Spleen (tissue), 11 donors: ENCODE results near the gene AMIGO3. TPM values are rescaled to one million over a fixed set of nuclear protein-coding genes. Genes with fewer than 3 reads are reported as not detected.

ENCODE experiments used
- DNase-seq: peaks from one replicate; pipeline ENCODE4 v3.0.0-alpha.2; 2020
- H3K27ac ChIP-seq, 8 donors: fragments of 200-600 bp; sonication (generic) in 7 of 8; 1 replicate in 4 of 8; 2 replicates in 4 of 8; pipeline versions ENCODE4 v1.5.0 to v1.8.0; 2016 to 2021; ENCODE audit warnings: inconsistent platforms in 4 of 8, mild to moderate bottlenecking in 4 of 8, moderate library complexity in 1 of 8
- H3K27me3 ChIP-seq, 7 donors: fragments of 200-600 bp; sonication (generic) in 6 of 7; replicated peaks in 1 of 7; 1 replicate in 4 of 7; 2 replicates in 3 of 7; pipeline versions ENCODE4 v1.5.0 to v1.8.0; 2016 to 2021; ENCODE audit warnings: inconsistent platforms in 3 of 7, mild to moderate bottlenecking in 1 of 7
- H3K36me3 ChIP-seq, 6 donors: fragments of 200-600 bp; sonication (generic) in 5 of 6; 1 replicate in 4 of 6; 2 replicates in 2 of 6; pipeline versions ENCODE4 v1.5.0 to v1.8.0; 2016 to 2021; ENCODE audit warnings: inconsistent platforms in 2 of 6
- H3K4me1 ChIP-seq, 6 donors: fragments of 200-600 bp; sonication (generic) in 5 of 6; 1 replicate in 3 of 6; 2 replicates in 3 of 6; pipeline versions ENCODE4 v1.5.0 to v1.8.0; 2016 to 2021; ENCODE audit warnings: inconsistent platforms in 3 of 6
- H3K4me3 ChIP-seq, 8 donors: fragments of 200-600 bp; sonication (generic) in 7 of 8; 1 replicate in 4 of 8; 2 replicates in 4 of 8; pipeline versions ENCODE4 v1.5.0 to v1.8.0; 2016 to 2021; ENCODE audit warnings: inconsistent platforms in 4 of 8, mild to moderate bottlenecking in 4 of 8, moderate library complexity in 2 of 8
- H3K9me3 ChIP-seq, 8 donors: fragments of 200-600 bp; sonication (generic) in 7 of 8; 1 replicate in 4 of 8; 2 replicates in 4 of 8; pipeline versions ENCODE4 v1.5.0 to v1.8.0; 2016 to 2021; ENCODE audit warnings: inconsistent platforms in 4 of 8
- CTCF ChIP-seq, 11 experiments: fragments of 200-600 bp in 7 of 11; fragments of 450-650 bp in 4 of 11; sonication (generic) in 4 of 11; IDR thresholded peaks in 8 of 11; conservative IDR thresholded peaks in 3 of 11; 1 replicate in 7 of 11; 2 replicates in 4 of 11; pipeline versions ENCODE4 v1.4.0 to v1.8.0; 2016 to 2021; ENCODE audit warnings: antibody characterized with exemption in 11 of 11, inconsistent platforms in 4 of 11, mild to moderate bottlenecking in 1 of 11
- POLR2A ChIP-seq, 3 donors: fragments of 450-650 bp; IDR thresholded peaks; one replicate each; pipeline ENCODE4 v1.5.1; 2017; ENCODE audit warnings: antibody characterized with exemption in 3 of 3, mild to moderate bottlenecking in 1 of 3
- POLR2AphosphoS5 ChIP-seq, 3 donors: sonication (generic); formaldehyde crosslinking; IDR thresholded peaks; one replicate each; pipeline ENCODE4 v1.5.1; 2017; ENCODE audit warnings: antibody characterized with exemption in 3 of 3
- WGBS, 5 donors: extraction: QIAGEN DNeasy Blood & Tissue Kit in 3 of 5; methylation state at CpG; one replicate each; pipeline versions ENCODE4 v1.1.5 to v1.1.7; 2013 to 2018; 5-methylcytosine and 5-hydroxymethylcytosine counted together
- intact Hi-C: fragments of 100-400 bp; cut with DNase I; formaldehyde crosslinking; loops from one replicate; pipeline ENCODE4 v1.15.0; 2023; ENCODE audit warnings: low total_unique reads
- polyA plus RNA-seq, 3 donors: library from polyadenylated mRNA; stranded (reverse); fragments of 200-250 nt; gene quantifications; one replicate each; pipeline ENCODE4 v1.2.1, GENCODE V29; 2013
- total RNA-seq, 7 donors: library from RNA; depleted of rRNA in 3 of 7; stranded (reverse); fragments of >200 nt in 3 of 7; fragmentation: NEBNext Ultra II Directional in 4 of 7; extraction: Animal tissue kit (Norgen Biotek cat#: 25700) in 4 of 7; gene quantifications; one replicate each; pipeline versions ENCODE4 v1.1.0 to v1.2.1, GENCODE V29; 2016 to 2021
- donor health status: healthy with polysubstance abuse.
- donor health status: DM: no; HTN: no; CAD: no; lungs with moderate emphysema.
- donor health status: DM: no; HTN: no; CAD: no.
- donor health status: Bipolar disorder and iron deficiency.
- donor health status: healthy.
- donor health status: DM: no; HTN: no; CAD: no.
- donor health status: DM: yes; HTN: yes; CAD: no.

The AMIGO3 gene
- total and polyA plus RNA-seq, 10 donors: 0.23 to 1.6 (median 0.95) TPM; not detected in 4

DNA sequence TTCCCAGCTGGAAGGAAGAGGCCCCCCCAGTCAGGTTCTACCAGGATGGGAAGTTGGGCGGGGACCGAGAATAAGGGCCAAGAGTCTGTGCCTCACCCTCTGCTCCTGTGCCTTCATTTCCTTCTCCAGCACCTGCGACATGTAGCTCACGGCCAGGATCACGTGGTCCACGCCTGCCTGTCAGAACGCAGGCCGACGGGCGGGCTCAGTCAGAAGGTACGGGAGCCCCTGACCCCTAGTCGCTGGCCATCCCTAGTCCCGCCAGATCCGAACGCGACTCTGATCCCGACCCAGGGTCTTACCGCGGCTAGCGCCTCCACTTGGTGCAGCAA lies 3.8 kb upstream of the AMIGO3 start:
- H3K4me3 ChIP-seq: peak overlapping the region; percentile 87 to 100 (median 92)
- 0 to 1% (median 0%) methylated on average over 2 to 20 of the region's 20 CpGs for WGBS, 5 donors
- peak; percentile 93 for DNase-seq
- TF ChIP-seq CTCF (IDR thresholded peaks at IDR 0.05 in 8 of 11, conservative IDR thresholded peaks at IDR 0.05 in 3 of 11) (no peak), POLR2A (IDR thresholded peaks at IDR 0.05) (no peak), POLR2AphosphoS5 (IDR thresholded peaks at IDR 0.05) (no peak)
- no peaks in the 10 kb centered on the region for H3K27me3 ChIP-seq
- H3K36me3 ChIP-seq: peaks cover 4 to 62% (median 40%) of the 10 kb centered on the region in 6 donors
- H3K4me1 ChIP-seq: peaks cover 26 to 78% (median 45%) of the 10 kb centered on the region in 6 donors
- H3K9me3 ChIP-seq: no peaks in the 10 kb centered on the region
- intact Hi-C loops: no loop called here
- peak overlapping the region; percentile 79 to 98 (median 94) for H3K27ac ChIP-seq

DNA sequence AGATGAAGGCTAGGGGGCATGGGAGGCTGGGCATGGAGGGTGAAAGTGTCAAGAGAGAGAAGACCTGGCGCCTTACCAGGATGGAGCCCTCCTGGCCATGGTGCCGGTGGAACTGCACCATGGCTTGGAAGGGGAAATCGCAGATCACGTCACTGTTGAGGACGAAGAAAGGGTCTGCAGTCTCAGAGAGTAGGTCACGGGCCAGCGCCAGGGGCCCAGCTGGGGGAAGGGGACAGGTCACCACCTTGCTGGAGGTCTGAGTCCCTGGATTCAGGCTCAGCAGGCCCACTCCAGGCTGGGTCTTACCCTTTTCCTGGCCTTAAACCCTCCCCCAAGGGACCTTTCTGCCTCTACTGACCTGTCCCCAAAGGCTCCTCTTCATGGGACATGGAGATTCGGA lies 3.4 kb upstream of the AMIGO3 start:
- 65 to 78% (median 69%) methylated on average over 8 of the region's 8 CpGs for WGBS, 5 donors
- Histone ChIP-seq H3K27ac (peak overlapping the region; percentile 79 to 98 (median 94)), H3K4me1 (peaks cover 27 to 82% (median 47%) of the 10 kb centered on the region in 6 donors), H3K9me3 (no peaks in the 10 kb centered on the region), H3K36me3 (peaks cover 3 to 61% (median 36%) of the 10 kb centered on the region in 6 donors), H3K4me3 (peak overlapping the region in 7 of 8 donors; percentile 87 to 100 (median 92)), H3K27me3 (no peaks in the 10 kb centered on the region)
- no peak for TF ChIP-seq CTCF (IDR thresholded peaks at IDR 0.05 in 8 of 11, conservative IDR thresholded peaks at IDR 0.05 in 3 of 11)
- no peak for TF ChIP-seq POLR2AphosphoS5 (IDR thresholded peaks at IDR 0.05)
- TF ChIP-seq POLR2A (IDR thresholded peaks at IDR 0.05): no peak
- DNase-seq: peak; percentile 83
- intact Hi-C loops: no loop called here

DNA sequence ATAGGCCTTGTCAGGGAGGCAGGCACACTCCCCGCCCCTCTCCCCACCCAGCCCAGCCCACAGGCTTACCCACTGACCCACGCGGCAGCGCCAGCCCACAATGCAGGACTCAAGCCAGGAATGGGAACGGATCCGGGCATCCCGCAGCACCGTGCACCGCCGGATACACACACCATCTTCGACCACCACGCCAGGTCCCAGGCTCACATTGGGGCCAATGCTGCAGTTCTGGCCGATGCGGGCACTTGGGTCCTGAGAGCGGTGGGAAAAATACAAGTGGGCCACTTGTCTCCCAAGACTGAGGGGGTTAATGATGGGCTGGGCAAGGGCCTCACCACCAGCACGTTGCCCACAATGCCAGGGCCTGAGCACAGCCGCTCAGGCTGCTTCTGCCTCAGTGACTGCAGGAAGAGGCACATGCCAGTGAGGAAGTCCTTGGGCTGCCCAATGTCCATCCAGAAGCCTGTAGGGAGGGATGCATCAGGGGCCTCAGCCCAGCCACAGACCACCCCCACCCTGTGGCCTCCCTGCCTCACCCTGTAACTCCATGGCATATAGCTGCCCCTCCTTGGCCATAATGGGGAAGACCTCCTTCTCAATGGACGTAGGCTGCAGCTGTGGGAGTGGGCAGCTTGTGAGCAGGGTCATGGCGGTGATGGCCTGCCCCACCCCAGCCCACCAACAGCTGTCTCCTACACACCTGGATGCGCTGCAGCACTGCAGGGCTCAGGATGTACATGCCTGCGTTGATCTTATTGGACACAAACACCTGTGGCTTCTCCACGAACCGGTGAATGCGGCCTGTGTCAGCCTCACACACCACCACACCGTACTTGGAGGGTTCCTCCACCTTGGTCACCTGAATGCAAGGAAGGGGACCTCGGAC lies 2.7 kb upstream of the AMIGO3 start:
- TF ChIP-seq POLR2AphosphoS5 (IDR thresholded peaks at IDR 0.05) (peak; percentile 7 to 65 (median 24)), CTCF (IDR thresholded peaks at IDR 0.05 in 8 of 11, conservative IDR thresholded peaks at IDR 0.05 in 3 of 11) (no peak)
- Histone ChIP-seq H3K4me3 (peak overlapping the region in 4 of 8 donors; percentile 88 to 100 (median 95)), H3K27ac (peak overlapping the region in 4 of 8 donors; percentile 94 to 98 (median 96)), H3K36me3 (peaks cover 0 to 61% (median 28%) of the 10 kb centered on the region in 6 donors), H3K9me3 (no peaks in the 10 kb centered on the region), H3K27me3 (no peaks in the 10 kb centered on the region), H3K4me1 (peaks cover 27 to 82% (median 47%) of the 10 kb centered on the region in 6 donors)
- intact Hi-C loops: no loop called here
- peak; percentile 76 for DNase-seq
- 86 to 93% (median 92%) methylated on average over 17 to 26 of the region's 26 CpGs for WGBS, 5 donors

- Histone ChIP-seq H3K27me3 (no peaks in the 10 kb centered on the region), H3K4me1 (peaks cover 27 to 76% (median 47%) of the 10 kb centered on the region in 6 donors), H3K27ac (no peak overlapping the region), H3K4me3 (no peak overlapping the region), H3K9me3 (no peaks in the 10 kb centered on the region), H3K36me3 (peaks cover 0 to 61% (median 25%) of the 10 kb centered on the region in 6 donors)
- intact Hi-C loops: no loop called here
- TF ChIP-seq POLR2A (IDR thresholded peaks at IDR 0.05) (no peak), POLR2AphosphoS5 (IDR thresholded peaks at IDR 0.05) (no peak), CTCF (IDR thresholded peaks at IDR 0.05 in 8 of 11, conservative IDR thresholded peaks at IDR 0.05 in 3 of 11) (no peak)
- no peak for DNase-seq
- 79 to 91% (median 90%) methylated on average over 6 to 9 of the region's 9 CpGs for WGBS, 5 donors
These were observed 2.1 kb upstream of the AMIGO3 start for GRCh38 chr3:49721596-49721895.
